HG03521 (cell line): ENCODE measurements around the gene KCNS1.

Experiments used
- ATAC-seq: cut with Tn5 transposase; IDR thresholded peaks from one replicate; pipeline ENCODE4 v1.9.1; 2021; ENCODE audit warnings: mild to moderate bottlenecking, moderate library complexity; ENCODE audit not compliant: unreplicated experiment

The KCNS1 gene

GRCh38 chr20:45052698-45053429 lies 48.1 kb downstream of the KCNS1 start:
- no peak for ATAC-seq

- no peak for ATAC-seq
These were observed 49.5 kb downstream of the KCNS1 start for GRCh38 chr20:45051204-45052060.

GRCh38 chr20:45049904-45050471 lies 50.9 kb downstream of the KCNS1 start:
- ATAC-seq: no peak

GRCh38 chr20:45049438-45049837 lies 51.5 kb downstream of the KCNS1 start:
- ATAC-seq: no peak

- ATAC-seq: no peak
These were observed 53.3 kb downstream of the KCNS1 start for GRCh38 chr20:45047581-45048119.

GRCh38 chr20:45044601-45045000 lies 56.3 kb downstream of the KCNS1 start:
- ATAC-seq: no peak

- no peak for ATAC-seq
These were observed 56.8 kb downstream of the KCNS1 start for GRCh38 chr20:45044084-45044573.

- ATAC-seq: no peak
These were observed 57.9 kb downstream of the KCNS1 start for GRCh38 chr20:45042978-45043377.
